Neural cell (in vitro differentiated cells): ENCODE data around the gene SLC6A5. TPM values are rescaled to one million over a fixed set of nuclear protein-coding genes. Genes with fewer than 3 reads are reported as not detected.

Source experiments
- H2AFZ ChIP-seq: fragments of 200-600, 300-800 bp; sonication (generic), shearing (Covaris generic); 2 replicates; pipeline ENCODE4 v1.6.0; 2014; ENCODE audit warnings: low read depth, mild to moderate bottlenecking, antibody characterized with exemption, low read length, moderate library complexity
- H3F3A ChIP-seq: fragments of 200-600 bp; shearing (Covaris generic); 2 replicates; pipeline ENCODE4 v1.6.1; 2016; ENCODE audit warnings: mild to moderate bottlenecking, moderate library complexity, mixed read lengths, antibody characterized with exemption, low read length; ENCODE audit not compliant: insufficient read depth, poor library complexity, severe bottlenecking
- H3K27ac ChIP-seq: fragments of 200-600, 300-800 bp; sonication (generic), shearing (Covaris generic); 2 replicates; pipeline ENCODE4 v1.5.1; 2014; ENCODE audit warnings: mild to moderate bottlenecking, low read length, moderate library complexity
- H3K27me3 ChIP-seq: fragments of 300-800, 200-600 bp; sonication (generic), shearing (Covaris generic); 2 replicates; pipeline ENCODE4 v1.6.0; 2014; ENCODE audit warnings: mild to moderate bottlenecking, low read depth, low read length, moderate library complexity; ENCODE audit not compliant: insufficient read depth
- H3K36me3 ChIP-seq: fragments of 300-800, 200-600 bp; sonication (generic), shearing (Covaris generic); 2 replicates; pipeline ENCODE4 v1.5.1; 2014; ENCODE audit warnings: mild to moderate bottlenecking, antibody characterized with exemption, low read length, moderate library complexity; ENCODE audit not compliant: insufficient read depth
- H3K4me2 ChIP-seq: fragments of 300-800, 200-600 bp; sonication (generic), shearing (Covaris generic); 2 replicates; pipeline ENCODE4 v1.6.0; 2014; ENCODE audit warnings: mild to moderate bottlenecking, low read length
- H3K4me3 ChIP-seq: fragments of 300-800, 200-600 bp; sonication (generic), shearing (Covaris generic); 2 replicates; pipeline ENCODE4 v1.5.1; 2014; ENCODE audit warnings: mild to moderate bottlenecking, low read length, moderate library complexity
- H3K79me2 ChIP-seq: fragments of 200-600 bp; shearing (Covaris generic); replicated peaks from 2 replicates; pipeline ENCODE4 v1.6.0; 2014; ENCODE audit warnings: mild to moderate bottlenecking, low read length, moderate library complexity; ENCODE audit not compliant: insufficient read depth
- H3K9ac ChIP-seq: fragments of 300-800, 200-600 bp; sonication (generic), shearing (Covaris generic); 2 replicates; pipeline ENCODE4 v1.6.1; 2016; ENCODE audit warnings: mild to moderate bottlenecking, low read length, mixed read lengths
- H3K9me2 ChIP-seq: fragments of 200-600 bp; shearing (Covaris generic); 2 replicates; pipeline ENCODE4 v1.6.1; 2016; ENCODE audit warnings: mild to moderate bottlenecking, low read length, mixed read lengths; ENCODE audit not compliant: insufficient read depth
- H3K9me3 ChIP-seq: fragments of 200-600, 300-800 bp; sonication (generic), shearing (Covaris generic); 2 replicates; pipeline ENCODE4 v1.6.1; 2016; ENCODE audit warnings: mild to moderate bottlenecking, mixed run types, low read length, moderate library complexity, mixed read lengths
- H4K20me1 ChIP-seq: fragments of 200-600 bp; shearing (Covaris generic); 2 replicates; pipeline ENCODE4 v1.6.1; 2016; ENCODE audit warnings: mild to moderate bottlenecking, mixed run types; ENCODE audit not compliant: insufficient read depth
- EP300 ChIP-seq: fragments of 450-650 bp; conservative IDR thresholded peaks from 2 replicates; pipeline ENCODE4 v1.6.1; 2014; ENCODE audit warnings: antibody characterized with exemption, mild to moderate bottlenecking, moderate library complexity; ENCODE audit not compliant: poor library complexity, severe bottlenecking
- EZH2 ChIP-seq: fragments of 200-600, 300-800 bp; shearing (Covaris generic), sonication (generic); IDR thresholded peaks from 2 replicates; pipeline ENCODE4 v1.6.1; 2014; ENCODE audit warnings: antibody characterized with exemption, low read length, borderline replicate concordance, mild to moderate bottlenecking; ENCODE audit not compliant: insufficient read depth, poor library complexity, severe bottlenecking
- MXI1 ChIP-seq: fragments of 450-650 bp; conservative IDR thresholded peaks from 2 replicates; pipeline ENCODE4 v1.6.1; 2014; ENCODE audit warnings: antibody characterized with exemption, mild to moderate bottlenecking; ENCODE audit not compliant: poor library complexity, severe bottlenecking
- POLR2AphosphoS5 ChIP-seq: IDR thresholded peaks from 2 replicates; pipeline ENCODE4 v1.6.1; 2012
- RAD21 ChIP-seq: fragments of 450-650 bp; conservative IDR thresholded peaks from 2 replicates; pipeline ENCODE4 v1.6.1; 2014; ENCODE audit warnings: antibody characterized with exemption, mild to moderate bottlenecking, moderate library complexity
- SMC3 ChIP-seq: fragments of 450-650 bp; conservative IDR thresholded peaks from 2 replicates; pipeline ENCODE4 v1.6.1; 2014; ENCODE audit warnings: antibody characterized with exemption, mild to moderate bottlenecking, moderate library complexity; ENCODE audit not compliant: poor library complexity
- TAF1 ChIP-seq: IDR thresholded peaks from 2 replicates; pipeline ENCODE4 v1.6.1; 2012; ENCODE audit warnings: low read depth
- polyA plus RNA-seq: library from polyadenylated mRNA; depleted of rRNA; stranded (reverse); fragments of >200 nt; gene quantifications from 2 replicates; pipeline ENCODE4 v1.2.3, GENCODE V29; 2014
- TF ChIP-seq, protein P1 (sequence below): fragments of 450-650 bp; IDR thresholded peaks from 2 replicates; pipeline ENCODE4 v1.5.1; 2014; ENCODE audit warnings: antibody characterized with exemption, mild to moderate bottlenecking, moderate library complexity; ENCODE audit not compliant: poor library complexity, severe bottlenecking
- TF ChIP-seq, protein P2 (sequence below): IDR thresholded peaks from 2 replicates; pipeline ENCODE4 v1.6.1; 2012; ENCODE audit warnings: borderline replicate concordance

Gene SLC6A5
- polyA plus RNA-seq, 1 donor from 2014 or later = not detected

DNA sequence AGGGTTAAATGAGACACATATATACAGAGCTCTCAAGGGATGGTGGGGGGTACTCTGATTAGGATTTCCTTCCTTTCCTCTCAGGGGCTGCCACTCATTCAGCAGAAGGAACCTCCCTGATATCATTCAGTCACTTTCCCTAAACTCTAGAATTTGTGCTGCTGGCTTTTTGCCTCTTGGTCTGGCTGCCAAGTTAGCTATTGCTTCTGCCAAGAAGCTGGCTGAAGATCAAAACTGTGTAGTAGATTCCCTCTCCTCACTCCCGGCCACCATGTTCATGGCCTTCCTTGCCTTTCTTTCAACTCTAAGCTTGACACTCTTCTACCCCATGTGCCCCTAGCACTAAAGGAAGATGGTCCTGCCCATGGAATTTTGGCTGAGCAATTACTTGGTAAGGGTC is 18.7 kb downstream of the SLC6A5 start:
- Histone ChIP-seq H3K9ac (no peak overlapping the region), H3K79me2 (no peaks in the 10 kb centered on the region), H3K27me3 (peaks cover under 1% of the 10 kb centered on the region), H3K27ac (no peak overlapping the region), H3K36me3 (no peaks in the 10 kb centered on the region), H4K20me1 (no peaks in the 10 kb centered on the region), H3K4me3 (no peak overlapping the region), H2AFZ (no peak overlapping the region), H3F3A (no peaks in the 10 kb centered on the region), H3K4me2 (no peak overlapping the region), H3K9me3 (no peaks in the 10 kb centered on the region), H3K9me2 (no peaks in the 10 kb centered on the region)
- TF ChIP-seq EZH2 = no peak
- TF ChIP-seq, protein P1, sequence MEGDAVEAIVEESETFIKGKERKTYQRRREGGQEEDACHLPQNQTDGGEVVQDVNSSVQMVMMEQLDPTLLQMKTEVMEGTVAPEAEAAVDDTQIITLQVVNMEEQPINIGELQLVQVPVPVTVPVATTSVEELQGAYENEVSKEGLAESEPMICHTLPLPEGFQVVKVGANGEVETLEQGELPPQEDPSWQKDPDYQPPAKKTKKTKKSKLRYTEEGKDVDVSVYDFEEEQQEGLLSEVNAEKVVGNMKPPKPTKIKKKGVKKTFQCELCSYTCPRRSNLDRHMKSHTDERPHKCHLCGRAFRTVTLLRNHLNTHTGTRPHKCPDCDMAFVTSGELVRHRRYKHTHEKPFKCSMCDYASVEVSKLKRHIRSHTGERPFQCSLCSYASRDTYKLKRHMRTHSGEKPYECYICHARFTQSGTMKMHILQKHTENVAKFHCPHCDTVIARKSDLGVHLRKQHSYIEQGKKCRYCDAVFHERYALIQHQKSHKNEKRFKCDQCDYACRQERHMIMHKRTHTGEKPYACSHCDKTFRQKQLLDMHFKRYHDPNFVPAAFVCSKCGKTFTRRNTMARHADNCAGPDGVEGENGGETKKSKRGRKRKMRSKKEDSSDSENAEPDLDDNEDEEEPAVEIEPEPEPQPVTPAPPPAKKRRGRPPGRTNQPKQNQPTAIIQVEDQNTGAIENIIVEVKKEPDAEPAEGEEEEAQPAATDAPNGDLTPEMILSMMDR = no peak
- TF ChIP-seq POLR2AphosphoS5 = no peak
- TF ChIP-seq TAF1 = no peak
- no peak for TF ChIP-seq MXI1
- no peak for TF ChIP-seq EP300
- no peak for TF ChIP-seq RAD21
- TF ChIP-seq, protein P2, sequence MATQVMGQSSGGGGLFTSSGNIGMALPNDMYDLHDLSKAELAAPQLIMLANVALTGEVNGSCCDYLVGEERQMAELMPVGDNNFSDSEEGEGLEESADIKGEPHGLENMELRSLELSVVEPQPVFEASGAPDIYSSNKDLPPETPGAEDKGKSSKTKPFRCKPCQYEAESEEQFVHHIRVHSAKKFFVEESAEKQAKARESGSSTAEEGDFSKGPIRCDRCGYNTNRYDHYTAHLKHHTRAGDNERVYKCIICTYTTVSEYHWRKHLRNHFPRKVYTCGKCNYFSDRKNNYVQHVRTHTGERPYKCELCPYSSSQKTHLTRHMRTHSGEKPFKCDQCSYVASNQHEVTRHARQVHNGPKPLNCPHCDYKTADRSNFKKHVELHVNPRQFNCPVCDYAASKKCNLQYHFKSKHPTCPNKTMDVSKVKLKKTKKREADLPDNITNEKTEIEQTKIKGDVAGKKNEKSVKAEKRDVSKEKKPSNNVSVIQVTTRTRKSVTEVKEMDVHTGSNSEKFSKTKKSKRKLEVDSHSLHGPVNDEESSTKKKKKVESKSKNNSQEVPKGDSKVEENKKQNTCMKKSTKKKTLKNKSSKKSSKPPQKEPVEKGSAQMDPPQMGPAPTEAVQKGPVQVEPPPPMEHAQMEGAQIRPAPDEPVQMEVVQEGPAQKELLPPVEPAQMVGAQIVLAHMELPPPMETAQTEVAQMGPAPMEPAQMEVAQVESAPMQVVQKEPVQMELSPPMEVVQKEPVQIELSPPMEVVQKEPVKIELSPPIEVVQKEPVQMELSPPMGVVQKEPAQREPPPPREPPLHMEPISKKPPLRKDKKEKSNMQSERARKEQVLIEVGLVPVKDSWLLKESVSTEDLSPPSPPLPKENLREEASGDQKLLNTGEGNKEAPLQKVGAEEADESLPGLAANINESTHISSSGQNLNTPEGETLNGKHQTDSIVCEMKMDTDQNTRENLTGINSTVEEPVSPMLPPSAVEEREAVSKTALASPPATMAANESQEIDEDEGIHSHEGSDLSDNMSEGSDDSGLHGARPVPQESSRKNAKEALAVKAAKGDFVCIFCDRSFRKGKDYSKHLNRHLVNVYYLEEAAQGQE = no peak
- no peak for TF ChIP-seq SMC3

DNA sequence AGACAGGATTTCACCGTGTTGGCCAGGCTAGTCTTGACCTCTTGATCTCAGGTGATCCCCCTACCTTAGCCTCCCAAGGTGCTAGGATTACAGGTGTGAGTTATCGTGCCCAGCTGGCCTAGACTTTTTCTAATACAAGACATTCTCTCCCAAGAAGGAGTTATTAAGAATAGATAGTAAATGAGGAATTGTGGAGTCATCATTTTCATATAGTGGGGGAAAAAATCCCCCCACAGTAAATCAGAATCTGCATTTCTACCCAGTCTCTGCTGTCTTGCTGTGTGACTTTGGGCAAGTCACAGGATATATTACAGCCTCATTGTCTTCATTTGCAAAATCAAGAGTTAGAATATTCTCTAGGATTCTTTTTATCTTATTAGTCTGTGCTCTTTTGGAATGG is 21.6 kb downstream of the SLC6A5 start:
- Histone ChIP-seq H3K79me2 (no peaks in the 10 kb centered on the region), H2AFZ (no peak overlapping the region), H3K9ac (no peak overlapping the region), H3K9me3 (no peaks in the 10 kb centered on the region), H3K9me2 (no peaks in the 10 kb centered on the region), H3K27ac (no peak overlapping the region), H3K4me3 (no peak overlapping the region), H3K27me3 (no peaks in the 10 kb centered on the region), H4K20me1 (no peaks in the 10 kb centered on the region), H3F3A (no peaks in the 10 kb centered on the region), H3K36me3 (no peaks in the 10 kb centered on the region), H3K4me2 (no peak overlapping the region)
- TF ChIP-seq EP300 (no peak), RAD21 (no peak), POLR2AphosphoS5 (no peak), EZH2 (no peak), TAF1 (no peak), MXI1 (no peak), SMC3 (no peak)
- TF ChIP-seq, protein P1 = no peak
- TF ChIP-seq, protein P2 = no peak
